HT-29 (cell line): ENCODE results near the gene ZSWIM5. TPM values are rescaled to one million over a fixed set of nuclear protein-coding genes. Genes with fewer than 3 reads are reported as not detected.

Experiments
- DNase-seq: peaks from one replicate; pipeline ENCODE4 v3.0.0-alpha.2; 2015; ENCODE audit warnings: low spot score
- total RNA-seq: library from RNA; depleted of rRNA; stranded (reverse); fragments of >200 nt; shearing (Covaris generic); gene quantifications from 2 replicates; pipeline ENCODE4 v1.2.3, GENCODE V29; 2014

ZSWIM5 gene
- total RNA-seq, 1 experiment from 2014 or later = 0.71 TPM

- no peak for DNase-seq
Observed at GRCh38 chr1:45033356-45033755, 173.0 kb downstream of the ZSWIM5 start.

- no peak for DNase-seq
Observed at GRCh38 chr1:45032837-45033236, 173.6 kb downstream of the ZSWIM5 start.

GRCh38 chr1:45026446-45026845, 180.0 kb downstream of the ZSWIM5 start:
- no peak for DNase-seq

- no peak for DNase-seq
Observed at GRCh38 chr1:45023663-45024062, 182.7 kb downstream of the ZSWIM5 start.

GRCh38 chr1:45018599-45019230, 187.7 kb downstream of the ZSWIM5 start:
- peak; percentile 94 for DNase-seq

- DNase-seq = no peak
Observed at GRCh38 chr1:45016767-45017166, 189.6 kb downstream of the ZSWIM5 start.

GRCh38 chr1:45016090-45016697, 190.2 kb downstream of the ZSWIM5 start:
- DNase-seq = no peak

GRCh38 chr1:45015683-45016082, 190.7 kb downstream of the ZSWIM5 start:
- no peak for DNase-seq

- DNase-seq = peak; percentile 88
Observed at GRCh38 chr1:45014321-45015028, 191.9 kb downstream of the ZSWIM5 start.

- DNase-seq = no peak
Observed at GRCh38 chr1:45013551-45014209, 192.7 kb downstream of the ZSWIM5 start.

GRCh38 chr1:45012639-45013278, 193.6 kb downstream of the ZSWIM5 start:
- peak; percentile 51 for DNase-seq

- DNase-seq = peak; percentile 93
Observed at GRCh38 chr1:45011837-45012638, 194.4 kb downstream of the ZSWIM5 start, which contains the start of gene UROD. Gene UROD, plus strand, starts transcription at chr1:45012254. Its CDS starts 12 bp downstream, at chr1:45012266.

- DNase-seq = peak; percentile 85
Observed at GRCh38 chr1:45010855-45011811, 195.3 kb downstream of the ZSWIM5 start, which contains the start of gene HECTD3. Gene HECTD3, minus strand, starts transcription at chr1:45011324. Its CDS starts 67 bp downstream, at chr1:45011257.

GRCh38 chr1:45009956-45010854, 196.2 kb downstream of the ZSWIM5 start:
- DNase-seq = peak; percentile 72

- no peak for DNase-seq
Observed at GRCh38 chr1:45009296-45009865, 197.0 kb downstream of the ZSWIM5 start.

- DNase-seq = no peak
Observed at GRCh38 chr1:45008516-45008915, 197.9 kb downstream of the ZSWIM5 start.

GRCh38 chr1:45008076-45008475, 198.3 kb downstream of the ZSWIM5 start:
- no peak for DNase-seq

GRCh38 chr1:45007311-45007710, 199.1 kb downstream of the ZSWIM5 start:
- no peak for DNase-seq
